Muscle of back (tissue), 11 donors: ENCODE measurements around the gene C19orf44. TPM values are rescaled to one million over a fixed set of nuclear protein-coding genes. Genes with fewer than 3 reads are reported as not detected.
"Not testable (repeated sequence)": the region's sequence is repeated elsewhere in the genome, so short reads cannot be mapped to it uniquely, and the experiment has no call there.

Experiments used
- DNase-seq, 3 donors: peaks; one replicate each; pipeline versions ENCODE4 v3.0.0 to v3.0.0-alpha.2; 2013
- polyA plus RNA-seq, 10 donors: library from polyadenylated mRNA; unstranded; fragments of 120-200 nt; gene quantifications; one replicate each; pipeline ENCODE4 v1.2.1, GENCODE V29; 2013; ENCODE audit not compliant: insufficient read length in 10 of 10

Gene C19orf44
- polyA plus RNA-seq, 10 donors, result 5.8 to 8.9 (median 7.3) TPM

DNA sequence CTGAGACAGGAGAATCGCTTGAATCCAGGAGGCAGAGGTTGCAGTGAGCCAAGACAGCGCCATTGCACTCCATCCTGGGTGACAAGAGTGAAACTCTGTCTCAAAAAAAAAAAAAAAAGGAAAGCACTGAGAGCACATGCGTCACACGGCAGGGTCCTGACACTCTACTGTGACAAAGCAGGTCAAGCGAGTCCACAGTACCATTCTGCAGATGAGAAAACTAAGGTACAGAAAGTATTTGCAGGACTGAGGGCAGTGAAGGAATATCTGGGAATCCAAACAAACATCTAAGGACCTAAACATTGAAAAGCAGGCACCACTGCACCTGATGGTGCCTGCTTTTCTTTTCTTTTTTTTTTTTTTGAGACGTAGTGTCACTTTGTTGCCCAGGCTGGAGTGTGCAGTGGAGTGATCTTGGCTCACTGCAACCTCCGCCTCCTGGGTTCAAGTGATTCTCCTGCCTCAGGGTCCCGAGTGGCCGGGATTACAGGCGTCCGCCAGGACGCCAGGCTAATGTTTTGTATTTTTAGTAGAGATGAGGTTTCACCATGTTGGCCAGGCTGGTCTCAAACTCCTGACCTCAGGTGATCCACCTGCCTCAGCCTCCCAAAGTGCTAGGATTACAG is 29.3 kb upstream of the C19orf44 start:
- DNase-seq, result not testable (repeated sequence)

DNA sequence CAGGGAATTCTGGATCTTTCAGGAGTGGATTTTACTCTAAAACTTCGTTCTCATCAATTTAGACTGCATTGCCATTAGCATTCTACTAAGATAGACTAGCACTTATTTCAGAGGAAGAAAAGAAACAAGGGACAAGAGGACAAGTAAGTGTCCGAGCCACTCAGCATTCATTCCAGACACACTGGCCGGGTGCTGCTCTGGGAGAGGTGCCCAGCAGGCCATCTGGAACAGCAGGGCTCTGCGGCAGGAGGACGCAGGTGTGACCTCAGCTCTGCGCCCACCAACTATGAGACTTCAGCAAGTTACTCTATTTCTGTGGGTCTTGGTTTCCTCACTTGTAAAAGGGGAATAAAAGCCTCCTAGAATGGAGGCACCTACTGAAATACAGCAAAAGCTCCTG is 28.6 kb upstream of the C19orf44 start:
- no peak for DNase-seq

DNA sequence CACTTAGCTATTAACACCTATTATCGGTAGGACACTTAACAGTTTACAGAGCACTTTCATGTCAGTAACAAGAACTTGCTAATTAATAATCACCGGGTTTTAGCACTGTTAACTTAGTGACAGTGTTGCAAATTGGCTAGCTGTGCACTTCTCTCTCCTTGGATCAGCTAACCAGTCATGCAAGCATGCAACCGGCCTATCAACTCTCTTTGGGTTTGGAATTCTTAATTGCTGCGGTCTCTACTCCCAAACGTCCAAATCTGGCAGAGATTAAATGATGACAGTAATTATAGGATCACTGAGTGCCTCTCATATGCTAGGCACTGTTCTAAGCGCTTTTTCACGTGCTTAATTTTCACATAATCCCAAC is 25.7 kb upstream of the C19orf44 start:
- no peak for DNase-seq

DNA sequence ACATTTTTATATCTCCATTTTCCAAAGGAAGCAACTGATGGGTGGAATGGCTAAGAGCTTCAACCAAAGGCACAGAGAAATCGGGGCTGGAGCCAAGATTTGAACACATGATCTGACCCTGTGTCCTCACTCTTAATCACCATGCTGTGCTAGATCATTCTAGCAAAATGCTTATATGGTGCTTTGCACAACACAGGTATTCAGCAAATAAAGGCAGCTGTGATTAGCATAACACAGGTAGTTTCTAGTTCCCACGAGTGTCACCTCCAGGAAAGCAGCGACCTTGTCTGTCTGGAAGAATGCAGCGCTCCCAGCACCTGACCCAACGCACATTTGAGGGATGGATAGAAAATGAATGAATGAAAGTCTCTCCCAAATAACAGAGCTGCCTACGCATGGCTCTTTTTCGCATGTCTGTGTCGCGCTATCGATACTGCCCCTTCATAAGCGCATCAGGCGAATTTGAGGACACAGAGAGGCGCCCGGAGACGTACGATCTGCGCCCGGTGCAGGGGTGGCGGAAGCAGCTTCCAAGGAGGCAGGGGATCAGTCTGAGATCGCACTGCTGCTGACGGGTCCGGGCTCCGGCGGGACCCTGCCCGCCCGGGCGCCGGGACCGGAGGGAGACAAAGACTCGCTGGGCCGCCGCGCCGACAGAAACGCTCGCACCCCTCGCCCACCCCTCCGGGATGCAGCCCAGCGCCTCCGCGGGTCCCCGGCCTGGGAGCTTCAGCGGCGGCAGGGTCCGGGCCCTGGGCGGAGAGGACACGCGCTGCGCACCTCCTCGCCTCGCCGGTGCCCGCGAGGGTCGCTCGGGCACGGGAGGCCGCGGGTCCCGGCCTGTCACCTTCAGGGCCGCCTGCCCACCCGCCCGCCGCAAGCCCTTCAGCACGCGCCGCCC is 25.0 kb upstream of the C19orf44 start:
- DNase-seq, result peak in 1 of 3 donors; percentile 56

DNA sequence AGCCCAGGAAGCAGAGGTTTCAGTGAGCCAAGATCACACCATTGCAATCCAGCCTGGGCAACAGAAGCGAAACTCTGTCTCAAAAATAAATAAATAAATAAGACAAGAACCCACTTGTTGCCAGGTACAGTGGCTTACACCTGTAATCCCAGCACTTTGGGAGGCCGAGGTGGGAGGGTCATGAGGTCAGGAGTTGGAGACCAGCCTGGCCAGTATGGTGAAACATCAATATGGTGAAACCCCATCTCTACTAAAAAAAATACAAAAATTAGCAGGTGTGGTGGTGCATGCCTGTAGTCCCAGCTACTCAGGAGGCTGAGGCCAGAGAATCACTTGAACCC is 23.7 kb upstream of the C19orf44 start:
- DNase-seq, result not testable (repeated sequence)

DNA sequence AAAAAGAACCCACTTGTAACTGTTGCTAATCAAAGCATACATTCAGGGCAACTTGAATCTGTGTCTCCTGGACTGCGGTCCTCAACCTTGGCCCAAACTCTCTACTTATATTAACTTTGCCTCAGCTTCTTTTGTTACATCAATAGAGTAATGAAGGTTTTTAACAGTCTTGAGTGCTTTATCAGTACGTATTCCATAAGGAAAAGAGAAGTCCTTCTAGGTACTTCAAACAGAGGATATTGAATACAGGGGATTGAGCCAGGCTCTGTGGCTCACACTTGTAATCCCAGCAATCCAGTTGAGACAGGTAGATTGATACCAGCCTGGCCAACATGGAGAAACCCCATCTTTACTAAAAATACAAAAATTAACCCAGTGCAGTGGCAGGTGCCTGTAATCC is 23.2 kb upstream of the C19orf44 start:
- no peak for DNase-seq

DNA sequence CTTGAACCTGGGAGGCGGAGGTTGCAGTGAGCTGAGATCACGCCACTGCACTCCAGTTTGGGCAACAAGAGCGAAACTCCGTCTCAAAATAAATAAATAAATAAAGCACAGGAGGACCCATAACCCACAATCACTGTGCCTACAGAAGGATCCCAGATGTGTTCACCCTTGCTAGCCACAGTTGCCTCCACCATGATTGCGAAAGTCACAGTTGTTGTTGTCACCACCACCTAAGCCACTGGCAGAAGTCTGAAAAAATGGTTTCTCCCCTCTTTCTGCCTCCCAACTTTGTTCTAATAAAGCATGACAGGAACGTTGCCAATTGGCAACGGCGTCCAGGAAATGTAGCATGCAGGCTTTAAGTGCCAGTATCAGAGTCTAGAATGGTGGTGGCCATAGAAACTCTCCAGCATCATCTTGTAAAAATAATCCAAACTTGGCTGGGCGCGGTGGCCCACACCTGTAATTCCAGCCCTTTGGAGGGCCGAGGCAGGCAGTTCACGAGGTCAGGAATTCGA is 22.3 kb upstream of the C19orf44 start:
- peak in 1 of 3 donors; percentile 39 for DNase-seq

DNA sequence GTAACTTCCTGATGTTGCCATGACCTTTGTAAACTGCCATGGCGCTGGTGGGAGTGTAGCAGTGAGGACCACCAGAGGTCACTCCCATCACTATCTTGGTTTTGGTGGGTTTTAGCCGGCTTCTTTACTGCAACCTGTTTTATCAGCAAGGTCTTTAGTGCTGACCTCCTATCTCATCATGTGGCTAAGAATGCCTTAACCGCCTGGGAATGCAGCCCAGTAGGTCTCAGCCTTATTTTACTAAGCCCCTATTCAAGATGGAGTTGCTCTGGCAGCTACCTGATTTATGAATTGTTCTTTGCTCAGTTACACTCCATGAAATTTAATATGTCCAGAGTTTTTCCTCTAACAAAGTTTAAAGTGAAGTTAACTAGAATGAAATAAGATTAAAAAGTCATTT is 19.8 kb upstream of the C19orf44 start:
- DNase-seq, result no peak

DNA sequence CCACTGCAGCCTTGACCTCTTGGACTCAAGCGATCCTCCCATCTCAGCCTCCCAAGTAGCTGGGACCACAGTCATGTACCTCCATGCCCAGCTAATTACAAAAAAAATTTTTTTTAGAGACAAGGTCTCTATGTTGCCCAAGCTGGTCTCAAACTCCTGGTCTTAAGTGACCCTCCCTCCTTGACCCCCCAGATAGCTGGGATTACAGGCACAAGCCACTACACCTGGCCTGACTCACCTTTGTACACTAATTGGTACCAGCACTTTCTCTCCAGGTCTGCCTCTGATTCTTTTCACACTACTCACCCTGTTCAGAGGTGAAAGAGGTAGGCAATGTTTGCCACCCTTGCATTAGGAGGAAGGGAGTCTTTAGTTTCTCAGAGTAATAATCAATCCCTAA is 18.9 kb upstream of the C19orf44 start:
- no peak for DNase-seq

DNA sequence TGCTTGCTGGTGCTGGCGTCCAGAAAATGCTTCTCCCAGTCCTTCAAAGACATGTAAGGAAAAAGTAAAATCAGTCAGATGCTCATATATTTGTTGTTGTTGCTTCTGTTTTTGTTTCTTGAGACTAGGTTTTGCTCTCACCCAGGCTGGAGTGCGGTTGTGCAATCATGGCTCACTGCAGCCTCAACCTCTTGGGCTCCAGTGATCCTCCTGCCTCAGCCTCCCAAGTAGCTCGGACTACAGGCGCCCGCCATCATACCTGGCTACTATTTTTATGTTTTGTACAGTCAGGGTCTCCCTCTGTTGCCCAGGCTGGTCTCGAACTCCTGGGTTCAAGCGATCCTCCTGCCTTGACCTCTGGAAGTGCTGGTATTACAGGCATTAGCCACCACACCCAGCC is 13.4 kb upstream of the C19orf44 start:
- DNase-seq, result no peak

DNA sequence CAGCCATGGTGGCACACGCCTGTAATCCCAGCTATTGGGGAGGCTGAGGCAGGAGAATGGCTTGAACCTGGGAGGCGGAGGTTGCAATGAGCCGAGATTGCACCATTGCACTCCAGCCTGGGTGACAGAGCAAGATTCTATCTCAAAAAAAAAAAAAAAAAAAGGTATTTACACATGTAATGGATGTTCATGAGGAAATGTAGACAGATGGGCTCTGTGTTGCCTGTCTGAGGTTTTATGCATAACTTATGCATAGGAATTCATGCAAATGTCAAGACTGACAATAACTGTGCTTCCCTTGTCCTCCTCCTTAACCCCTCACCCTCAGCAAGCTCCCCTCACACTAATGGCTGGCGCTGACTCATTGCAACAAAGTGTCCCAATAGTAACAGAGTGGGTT is 9.7 kb upstream of the C19orf44 start:
- DNase-seq, result not testable (repeated sequence)

DNA sequence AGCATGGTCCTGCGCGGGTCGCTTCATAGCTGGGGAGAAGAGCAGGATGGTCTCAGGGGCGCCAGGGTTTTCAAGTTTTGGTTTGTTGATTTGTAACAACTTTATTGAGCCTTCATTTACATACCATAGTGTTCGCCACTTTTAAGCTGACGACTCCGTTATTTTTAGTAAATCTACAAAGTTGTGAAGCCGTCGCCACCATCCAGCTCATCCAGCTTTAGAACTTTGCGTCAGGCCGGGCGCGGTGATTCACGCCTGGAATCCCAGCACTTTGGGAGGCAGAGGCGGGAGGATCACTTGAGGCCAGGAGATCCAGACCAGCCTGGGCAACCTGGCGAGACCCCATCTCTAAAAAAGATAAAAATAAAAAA is 404 bp downstream of the C19orf44 start:
- DNase-seq, result no peak

DNA sequence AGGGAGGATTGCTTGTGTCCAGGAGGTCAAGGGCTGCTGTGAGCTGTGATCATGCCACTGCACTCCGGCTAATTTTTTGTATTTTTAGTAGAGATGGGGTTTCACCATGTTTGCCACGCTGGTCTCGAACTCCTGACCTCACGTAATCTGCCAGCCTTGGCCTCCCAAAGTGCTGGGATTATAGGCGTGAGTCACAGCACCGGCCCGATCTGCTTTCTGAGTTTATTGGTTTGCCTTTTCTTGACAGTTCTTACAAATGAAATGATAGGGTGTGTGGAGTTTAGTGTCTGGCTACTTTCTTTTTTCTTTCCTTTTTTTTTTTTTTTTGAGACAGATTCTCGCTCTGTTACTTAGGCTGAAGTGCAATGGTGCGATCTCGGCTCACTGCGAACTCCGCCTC is 848 bp downstream of the C19orf44 start:
- no peak for DNase-seq

DNA sequence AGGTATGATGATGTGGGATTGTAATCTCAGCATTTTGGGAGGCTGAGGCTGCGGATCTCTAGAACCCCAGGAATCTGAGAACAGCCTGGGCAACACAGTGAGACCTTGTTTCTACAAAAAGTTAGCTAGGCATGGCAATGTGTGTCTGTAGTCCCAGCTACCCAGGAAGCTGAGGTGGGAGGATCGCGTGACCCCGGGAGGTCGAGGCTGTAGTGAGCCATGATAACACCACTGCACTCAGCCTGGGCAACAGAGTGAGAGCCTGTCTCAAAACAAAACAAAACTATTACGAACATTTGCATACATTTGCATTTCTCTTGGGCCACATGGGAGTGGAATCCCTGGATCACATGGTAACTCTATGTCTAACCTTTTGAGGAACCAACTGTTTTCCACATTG is 1.6 kb downstream of the C19orf44 start:
- no peak for DNase-seq

DNA sequence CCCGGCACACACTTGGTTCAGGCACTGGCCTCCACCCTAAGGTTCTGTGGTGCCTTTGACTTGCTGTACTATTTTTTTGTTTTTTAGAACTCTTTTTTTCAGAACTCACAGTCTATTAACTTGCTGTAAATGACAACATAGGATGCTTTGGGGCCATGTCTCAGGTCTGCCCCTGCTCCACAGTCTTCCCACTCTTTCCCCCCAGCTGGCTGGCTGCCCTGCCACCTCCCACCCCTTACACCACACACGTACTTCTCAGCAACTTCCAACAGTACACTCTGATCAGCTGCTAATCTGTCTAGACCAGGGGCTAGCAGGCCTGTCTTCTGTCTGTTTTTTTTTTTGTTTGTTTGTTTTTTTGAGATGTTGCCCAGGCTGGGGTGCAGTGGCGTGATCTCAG is 8.1 kb downstream of the C19orf44 start:
- no peak for DNase-seq

DNA sequence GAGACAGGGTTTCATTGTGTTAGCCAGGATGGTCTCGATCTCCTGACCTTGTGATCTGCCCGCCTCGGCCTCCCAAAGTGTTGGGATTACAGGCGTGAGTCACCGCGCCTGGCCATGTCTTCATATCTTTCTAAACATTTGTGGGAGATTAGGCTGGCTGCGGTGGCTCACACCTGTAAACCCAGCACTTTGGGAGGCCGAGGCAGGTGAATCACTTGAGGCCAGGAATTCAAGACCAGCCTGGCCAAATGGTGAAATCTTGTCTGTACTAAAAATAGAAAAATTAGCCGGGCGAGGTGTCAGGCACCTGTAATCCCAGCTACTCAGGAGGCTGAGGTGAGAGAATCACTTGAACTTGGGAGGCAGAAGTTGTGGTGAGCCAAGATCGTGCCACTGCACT is 10.0 kb downstream of the C19orf44 start:
- not testable (repeated sequence) for DNase-seq

DNA sequence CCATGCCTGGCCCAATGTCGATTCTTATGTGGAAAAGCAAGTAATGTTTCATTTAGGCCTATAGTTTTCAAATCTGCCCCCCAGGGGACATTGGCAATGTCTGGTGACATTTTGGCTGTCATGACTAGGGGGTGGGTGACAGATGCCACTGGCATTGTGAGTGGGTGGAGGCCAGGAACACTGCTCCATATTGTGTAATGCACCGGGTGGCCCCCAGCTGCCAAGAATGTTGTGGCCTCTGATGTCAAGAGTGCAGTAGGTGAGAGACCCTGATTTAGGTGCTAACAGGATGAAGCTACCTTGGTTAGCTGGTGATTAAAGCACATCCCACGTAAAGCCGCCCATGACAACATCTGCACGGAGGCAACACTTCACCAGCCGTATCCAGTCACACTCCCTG is 10.8 kb downstream of the C19orf44 start:
- no peak for DNase-seq

DNA sequence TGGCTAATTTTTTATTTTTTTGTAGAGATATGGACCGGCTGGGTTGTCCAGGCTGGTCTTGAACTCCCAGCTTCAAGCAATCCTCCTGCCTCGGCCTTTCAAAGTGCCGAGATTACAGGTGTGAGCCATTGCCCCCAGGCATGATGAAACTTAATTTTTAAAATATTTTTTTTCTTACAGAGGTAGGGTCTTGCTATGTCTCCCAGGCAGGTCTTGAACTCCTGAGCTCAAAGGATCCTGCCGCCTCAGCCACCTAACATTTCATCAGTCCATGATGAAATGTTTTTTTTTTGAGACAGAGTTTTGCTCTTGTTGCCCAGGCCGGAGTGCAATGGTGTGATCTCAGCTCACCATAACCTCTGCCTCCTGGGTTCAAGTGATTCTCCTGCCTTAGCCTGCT is 12.4 kb downstream of the C19orf44 start:
- DNase-seq, result no peak

DNA sequence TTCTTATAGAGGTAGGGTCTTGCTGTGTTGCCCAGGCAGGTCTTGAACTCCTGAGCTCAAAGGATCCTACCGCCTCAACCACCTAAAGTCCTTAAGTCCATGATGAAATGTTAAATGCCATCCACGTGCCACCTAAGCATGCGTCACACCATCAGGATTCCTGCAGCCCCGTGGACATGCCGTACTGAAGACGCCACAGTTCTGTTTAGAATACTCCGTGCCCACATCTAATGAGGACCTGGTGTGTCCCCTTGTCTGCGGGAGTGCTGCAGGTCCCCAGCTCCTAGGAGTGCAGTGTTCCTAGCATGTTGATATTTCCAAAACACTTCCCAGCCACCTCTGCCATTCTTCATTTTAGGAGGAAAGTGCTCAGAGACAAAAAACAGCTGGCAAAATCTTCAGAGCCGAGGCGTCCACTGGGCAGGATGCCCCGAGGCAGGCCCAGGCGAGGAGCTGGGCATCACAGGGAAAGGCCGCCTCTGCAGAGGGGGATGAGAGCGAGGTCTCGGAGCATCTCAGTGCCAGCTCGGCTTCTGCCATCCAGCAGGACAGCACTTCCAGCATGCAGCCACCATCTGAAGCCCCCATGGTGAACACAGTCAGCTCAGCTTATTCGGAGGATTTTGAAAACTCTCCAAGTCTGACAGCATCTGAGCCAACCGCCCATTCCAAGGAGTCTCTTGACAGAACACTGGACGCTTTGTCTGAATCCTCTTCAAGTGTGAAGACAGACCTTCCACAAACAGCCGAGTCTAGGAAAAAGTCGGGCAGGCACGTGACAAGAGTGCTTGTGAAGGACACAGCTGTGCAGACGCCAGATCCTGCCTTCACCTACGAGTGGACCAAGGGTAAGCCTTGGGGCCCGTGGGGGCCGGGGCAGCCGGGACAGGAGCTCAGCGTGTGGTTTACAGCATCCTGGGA is 13.2 kb downstream of the C19orf44 start:
- peak in 2 of 3 donors; percentile 51 to 71 for DNase-seq

DNA sequence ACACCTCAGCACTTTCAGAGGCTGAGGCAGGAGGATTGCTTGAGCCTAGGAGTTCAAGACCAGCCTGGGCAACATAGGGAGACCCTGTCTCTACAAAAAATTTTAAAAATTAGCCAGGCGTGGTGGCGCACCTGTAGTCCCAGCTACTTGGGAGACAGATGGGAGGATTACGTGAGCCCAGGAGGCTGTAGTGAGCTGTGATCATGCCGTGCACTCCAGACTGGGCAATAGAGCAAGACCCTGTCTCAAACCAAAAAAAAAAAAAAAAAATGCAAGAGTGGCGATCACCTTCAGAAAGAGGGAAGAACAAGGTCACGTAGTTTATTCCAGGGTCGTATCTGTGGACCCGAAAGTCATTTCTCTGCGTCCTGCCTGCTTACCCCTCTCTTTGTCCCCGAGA is 16.4 kb downstream of the C19orf44 start:
- DNase-seq, result not testable (repeated sequence)

DNA sequence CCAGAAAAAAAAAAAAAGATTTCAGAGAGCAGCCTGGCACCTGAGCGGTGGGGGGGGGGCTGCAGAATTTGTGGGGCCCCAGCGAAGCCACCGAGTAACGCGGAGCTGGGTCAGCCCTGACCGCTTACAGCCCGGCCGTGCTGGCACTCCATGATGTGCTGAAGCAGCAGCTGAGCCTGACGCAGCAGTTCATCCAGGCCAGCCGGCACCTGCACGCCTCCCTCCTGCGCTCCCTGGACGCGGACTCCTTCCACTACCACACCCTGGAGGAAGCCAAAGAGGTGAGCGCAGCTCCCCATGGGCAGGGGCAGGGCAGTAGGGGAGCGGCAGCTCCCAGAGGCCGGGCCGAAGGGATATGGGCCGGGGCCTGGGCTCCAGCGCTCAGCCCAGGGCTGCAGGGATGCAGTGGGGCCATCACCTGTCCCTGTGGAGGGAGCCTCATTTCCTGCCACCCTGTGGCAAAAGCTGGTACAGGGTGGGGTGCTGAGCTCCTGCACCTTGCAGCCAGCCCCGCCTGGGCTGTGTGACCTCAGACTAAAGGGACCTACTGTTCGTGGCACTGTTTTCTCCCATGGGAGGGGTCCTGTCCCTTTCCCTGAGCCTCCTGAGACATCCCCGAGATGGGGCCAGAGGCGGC is 18.3 kb downstream of the C19orf44 start:
- DNase-seq, result no peak

DNA sequence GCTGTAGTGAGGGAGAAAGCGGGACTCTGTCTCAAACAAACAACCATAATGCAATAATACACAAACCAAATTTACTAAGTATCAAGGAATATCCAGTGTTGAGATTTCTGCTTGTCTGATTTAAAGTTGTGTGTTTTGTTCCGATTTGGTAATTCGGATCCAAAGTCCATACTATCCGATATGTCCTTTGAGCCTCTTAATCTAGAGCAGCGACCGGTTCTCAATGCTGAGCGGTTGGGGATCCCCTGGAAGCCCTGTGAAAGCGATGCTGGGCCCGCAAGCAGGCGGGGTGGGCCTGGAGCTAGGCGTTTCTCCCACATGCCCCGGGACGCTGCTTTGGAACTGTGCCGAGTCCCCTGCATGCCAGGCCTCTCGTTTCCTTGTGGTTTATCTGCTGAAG is 20.2 kb downstream of the C19orf44 start:
- no peak for DNase-seq
